Neural cell (in vitro differentiated cells): ENCODE measurements around the gene NPDC1. TPM values are rescaled to one million over a fixed set of nuclear protein-coding genes. Genes with fewer than 3 reads are reported as not detected.

Source experiments
- H2AFZ ChIP-seq: fragments of 200-600, 300-800 bp; sonication (generic), shearing (Covaris generic); 2 replicates; pipeline ENCODE4 v1.6.0; 2014; ENCODE audit warnings: low read depth, mild to moderate bottlenecking, antibody characterized with exemption, low read length, moderate library complexity
- H3F3A ChIP-seq: fragments of 200-600 bp; shearing (Covaris generic); 2 replicates; pipeline ENCODE4 v1.6.1; 2016; ENCODE audit warnings: mild to moderate bottlenecking, moderate library complexity, mixed read lengths, antibody characterized with exemption, low read length; ENCODE audit not compliant: insufficient read depth, poor library complexity, severe bottlenecking
- H3K27ac ChIP-seq: fragments of 200-600, 300-800 bp; sonication (generic), shearing (Covaris generic); 2 replicates; pipeline ENCODE4 v1.5.1; 2014; ENCODE audit warnings: mild to moderate bottlenecking, low read length, moderate library complexity
- H3K27me3 ChIP-seq: fragments of 300-800, 200-600 bp; sonication (generic), shearing (Covaris generic); 2 replicates; pipeline ENCODE4 v1.6.0; 2014; ENCODE audit warnings: mild to moderate bottlenecking, low read depth, low read length, moderate library complexity; ENCODE audit not compliant: insufficient read depth
- H3K36me3 ChIP-seq: fragments of 300-800, 200-600 bp; sonication (generic), shearing (Covaris generic); 2 replicates; pipeline ENCODE4 v1.5.1; 2014; ENCODE audit warnings: mild to moderate bottlenecking, antibody characterized with exemption, low read length, moderate library complexity; ENCODE audit not compliant: insufficient read depth
- H3K4me2 ChIP-seq: fragments of 300-800, 200-600 bp; sonication (generic), shearing (Covaris generic); 2 replicates; pipeline ENCODE4 v1.6.0; 2014; ENCODE audit warnings: mild to moderate bottlenecking, low read length
- H3K4me3 ChIP-seq: fragments of 300-800, 200-600 bp; sonication (generic), shearing (Covaris generic); 2 replicates; pipeline ENCODE4 v1.5.1; 2014; ENCODE audit warnings: mild to moderate bottlenecking, low read length, moderate library complexity
- H3K79me2 ChIP-seq: fragments of 200-600 bp; shearing (Covaris generic); replicated peaks from 2 replicates; pipeline ENCODE4 v1.6.0; 2014; ENCODE audit warnings: mild to moderate bottlenecking, low read length, moderate library complexity; ENCODE audit not compliant: insufficient read depth
- H3K9ac ChIP-seq: fragments of 300-800, 200-600 bp; sonication (generic), shearing (Covaris generic); 2 replicates; pipeline ENCODE4 v1.6.1; 2016; ENCODE audit warnings: mild to moderate bottlenecking, low read length, mixed read lengths
- H3K9me2 ChIP-seq: fragments of 200-600 bp; shearing (Covaris generic); 2 replicates; pipeline ENCODE4 v1.6.1; 2016; ENCODE audit warnings: mild to moderate bottlenecking, low read length, mixed read lengths; ENCODE audit not compliant: insufficient read depth
- H3K9me3 ChIP-seq: fragments of 200-600, 300-800 bp; sonication (generic), shearing (Covaris generic); 2 replicates; pipeline ENCODE4 v1.6.1; 2016; ENCODE audit warnings: mild to moderate bottlenecking, mixed run types, low read length, moderate library complexity, mixed read lengths
- H4K20me1 ChIP-seq: fragments of 200-600 bp; shearing (Covaris generic); 2 replicates; pipeline ENCODE4 v1.6.1; 2016; ENCODE audit warnings: mild to moderate bottlenecking, mixed run types; ENCODE audit not compliant: insufficient read depth
- EP300 ChIP-seq: fragments of 450-650 bp; conservative IDR thresholded peaks from 2 replicates; pipeline ENCODE4 v1.6.1; 2014; ENCODE audit warnings: antibody characterized with exemption, mild to moderate bottlenecking, moderate library complexity; ENCODE audit not compliant: poor library complexity, severe bottlenecking
- EZH2 ChIP-seq: fragments of 200-600, 300-800 bp; shearing (Covaris generic), sonication (generic); IDR thresholded peaks from 2 replicates; pipeline ENCODE4 v1.6.1; 2014; ENCODE audit warnings: antibody characterized with exemption, low read length, borderline replicate concordance, mild to moderate bottlenecking; ENCODE audit not compliant: insufficient read depth, poor library complexity, severe bottlenecking
- MXI1 ChIP-seq: fragments of 450-650 bp; conservative IDR thresholded peaks from 2 replicates; pipeline ENCODE4 v1.6.1; 2014; ENCODE audit warnings: antibody characterized with exemption, mild to moderate bottlenecking; ENCODE audit not compliant: poor library complexity, severe bottlenecking
- POLR2AphosphoS5 ChIP-seq: IDR thresholded peaks from 2 replicates; pipeline ENCODE4 v1.6.1; 2012
- RAD21 ChIP-seq: fragments of 450-650 bp; conservative IDR thresholded peaks from 2 replicates; pipeline ENCODE4 v1.6.1; 2014; ENCODE audit warnings: antibody characterized with exemption, mild to moderate bottlenecking, moderate library complexity
- SMC3 ChIP-seq: fragments of 450-650 bp; conservative IDR thresholded peaks from 2 replicates; pipeline ENCODE4 v1.6.1; 2014; ENCODE audit warnings: antibody characterized with exemption, mild to moderate bottlenecking, moderate library complexity; ENCODE audit not compliant: poor library complexity
- TAF1 ChIP-seq: IDR thresholded peaks from 2 replicates; pipeline ENCODE4 v1.6.1; 2012; ENCODE audit warnings: low read depth
- polyA plus RNA-seq: library from polyadenylated mRNA; depleted of rRNA; stranded (reverse); fragments of >200 nt; gene quantifications from 2 replicates; pipeline ENCODE4 v1.2.3, GENCODE V29; 2014
- TF ChIP-seq, protein P1 (sequence below): IDR thresholded peaks from 2 replicates; pipeline ENCODE4 v1.6.1; 2012; ENCODE audit warnings: borderline replicate concordance
- TF ChIP-seq, protein P2 (sequence below): fragments of 450-650 bp; IDR thresholded peaks from 2 replicates; pipeline ENCODE4 v1.5.1; 2014; ENCODE audit warnings: antibody characterized with exemption, mild to moderate bottlenecking, moderate library complexity; ENCODE audit not compliant: poor library complexity, severe bottlenecking

The NPDC1 gene
- polyA plus RNA-seq, 1 donor from 2014 or later, result 161 TPM

DNA sequence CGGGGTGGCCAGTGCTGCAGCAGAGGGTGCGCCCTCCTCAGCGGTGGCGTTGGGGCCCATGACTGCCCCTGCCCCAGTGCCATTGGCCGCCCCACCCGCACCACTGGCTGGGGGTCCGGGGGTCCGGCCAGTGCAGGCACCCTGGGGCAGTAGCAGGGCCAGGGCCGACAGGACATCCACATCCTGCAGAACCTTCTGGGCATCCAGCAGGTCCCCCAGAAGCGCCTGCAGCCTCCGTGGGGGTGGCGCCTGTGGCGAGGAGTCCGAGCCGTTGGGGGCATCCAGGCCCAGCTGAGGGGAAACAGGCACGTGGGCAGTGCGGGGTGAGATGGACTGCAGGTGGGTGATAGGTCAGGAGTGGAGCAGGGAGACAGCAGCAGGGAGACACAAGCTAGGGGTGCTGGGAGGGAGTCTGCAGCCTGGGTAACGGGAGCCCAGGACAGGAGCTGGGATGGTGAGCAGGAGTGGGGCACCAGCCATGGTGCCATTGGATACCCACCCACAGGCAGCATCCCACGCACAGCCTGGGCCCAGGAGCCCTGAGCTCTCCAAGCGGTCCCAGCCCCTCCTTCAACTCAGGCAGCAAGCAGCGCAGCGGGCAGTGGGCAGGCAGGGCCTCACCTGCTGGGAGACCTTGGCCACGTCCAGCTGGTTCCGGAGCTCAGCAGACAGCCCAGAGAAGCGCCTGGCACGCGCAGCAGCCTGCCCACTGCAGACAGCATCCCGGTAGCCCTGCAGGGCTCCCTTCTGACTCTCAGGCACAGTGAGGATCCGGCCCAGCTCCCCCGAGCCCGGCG lies 25.0 kb downstream of the NPDC1 start:
- Histone ChIP-seq H3K36me3 (peaks cover 7% of the 10 kb centered on the region), H3K9me3 (no peaks in the 10 kb centered on the region), H3K27me3 (no peaks in the 10 kb centered on the region), H4K20me1 (no peaks in the 10 kb centered on the region), H3K79me2 (no peaks in the 10 kb centered on the region), H3K4me3 (no peak overlapping the region), H3F3A (no peaks in the 10 kb centered on the region), H3K9me2 (no peaks in the 10 kb centered on the region), H3K9ac (no peak overlapping the region), H3K4me2 (no peak overlapping the region), H2AFZ (no peak overlapping the region), H3K27ac (no peak overlapping the region)
- no peak for TF ChIP-seq SMC3
- TF ChIP-seq EP300, result no peak
- TF ChIP-seq, protein P1, sequence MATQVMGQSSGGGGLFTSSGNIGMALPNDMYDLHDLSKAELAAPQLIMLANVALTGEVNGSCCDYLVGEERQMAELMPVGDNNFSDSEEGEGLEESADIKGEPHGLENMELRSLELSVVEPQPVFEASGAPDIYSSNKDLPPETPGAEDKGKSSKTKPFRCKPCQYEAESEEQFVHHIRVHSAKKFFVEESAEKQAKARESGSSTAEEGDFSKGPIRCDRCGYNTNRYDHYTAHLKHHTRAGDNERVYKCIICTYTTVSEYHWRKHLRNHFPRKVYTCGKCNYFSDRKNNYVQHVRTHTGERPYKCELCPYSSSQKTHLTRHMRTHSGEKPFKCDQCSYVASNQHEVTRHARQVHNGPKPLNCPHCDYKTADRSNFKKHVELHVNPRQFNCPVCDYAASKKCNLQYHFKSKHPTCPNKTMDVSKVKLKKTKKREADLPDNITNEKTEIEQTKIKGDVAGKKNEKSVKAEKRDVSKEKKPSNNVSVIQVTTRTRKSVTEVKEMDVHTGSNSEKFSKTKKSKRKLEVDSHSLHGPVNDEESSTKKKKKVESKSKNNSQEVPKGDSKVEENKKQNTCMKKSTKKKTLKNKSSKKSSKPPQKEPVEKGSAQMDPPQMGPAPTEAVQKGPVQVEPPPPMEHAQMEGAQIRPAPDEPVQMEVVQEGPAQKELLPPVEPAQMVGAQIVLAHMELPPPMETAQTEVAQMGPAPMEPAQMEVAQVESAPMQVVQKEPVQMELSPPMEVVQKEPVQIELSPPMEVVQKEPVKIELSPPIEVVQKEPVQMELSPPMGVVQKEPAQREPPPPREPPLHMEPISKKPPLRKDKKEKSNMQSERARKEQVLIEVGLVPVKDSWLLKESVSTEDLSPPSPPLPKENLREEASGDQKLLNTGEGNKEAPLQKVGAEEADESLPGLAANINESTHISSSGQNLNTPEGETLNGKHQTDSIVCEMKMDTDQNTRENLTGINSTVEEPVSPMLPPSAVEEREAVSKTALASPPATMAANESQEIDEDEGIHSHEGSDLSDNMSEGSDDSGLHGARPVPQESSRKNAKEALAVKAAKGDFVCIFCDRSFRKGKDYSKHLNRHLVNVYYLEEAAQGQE, result no peak
- no peak for TF ChIP-seq POLR2AphosphoS5
- TF ChIP-seq RAD21, result no peak
- TF ChIP-seq, protein P2, sequence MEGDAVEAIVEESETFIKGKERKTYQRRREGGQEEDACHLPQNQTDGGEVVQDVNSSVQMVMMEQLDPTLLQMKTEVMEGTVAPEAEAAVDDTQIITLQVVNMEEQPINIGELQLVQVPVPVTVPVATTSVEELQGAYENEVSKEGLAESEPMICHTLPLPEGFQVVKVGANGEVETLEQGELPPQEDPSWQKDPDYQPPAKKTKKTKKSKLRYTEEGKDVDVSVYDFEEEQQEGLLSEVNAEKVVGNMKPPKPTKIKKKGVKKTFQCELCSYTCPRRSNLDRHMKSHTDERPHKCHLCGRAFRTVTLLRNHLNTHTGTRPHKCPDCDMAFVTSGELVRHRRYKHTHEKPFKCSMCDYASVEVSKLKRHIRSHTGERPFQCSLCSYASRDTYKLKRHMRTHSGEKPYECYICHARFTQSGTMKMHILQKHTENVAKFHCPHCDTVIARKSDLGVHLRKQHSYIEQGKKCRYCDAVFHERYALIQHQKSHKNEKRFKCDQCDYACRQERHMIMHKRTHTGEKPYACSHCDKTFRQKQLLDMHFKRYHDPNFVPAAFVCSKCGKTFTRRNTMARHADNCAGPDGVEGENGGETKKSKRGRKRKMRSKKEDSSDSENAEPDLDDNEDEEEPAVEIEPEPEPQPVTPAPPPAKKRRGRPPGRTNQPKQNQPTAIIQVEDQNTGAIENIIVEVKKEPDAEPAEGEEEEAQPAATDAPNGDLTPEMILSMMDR, result no peak
- no peak for TF ChIP-seq MXI1
- TF ChIP-seq EZH2, result no peak
- no peak for TF ChIP-seq TAF1

DNA sequence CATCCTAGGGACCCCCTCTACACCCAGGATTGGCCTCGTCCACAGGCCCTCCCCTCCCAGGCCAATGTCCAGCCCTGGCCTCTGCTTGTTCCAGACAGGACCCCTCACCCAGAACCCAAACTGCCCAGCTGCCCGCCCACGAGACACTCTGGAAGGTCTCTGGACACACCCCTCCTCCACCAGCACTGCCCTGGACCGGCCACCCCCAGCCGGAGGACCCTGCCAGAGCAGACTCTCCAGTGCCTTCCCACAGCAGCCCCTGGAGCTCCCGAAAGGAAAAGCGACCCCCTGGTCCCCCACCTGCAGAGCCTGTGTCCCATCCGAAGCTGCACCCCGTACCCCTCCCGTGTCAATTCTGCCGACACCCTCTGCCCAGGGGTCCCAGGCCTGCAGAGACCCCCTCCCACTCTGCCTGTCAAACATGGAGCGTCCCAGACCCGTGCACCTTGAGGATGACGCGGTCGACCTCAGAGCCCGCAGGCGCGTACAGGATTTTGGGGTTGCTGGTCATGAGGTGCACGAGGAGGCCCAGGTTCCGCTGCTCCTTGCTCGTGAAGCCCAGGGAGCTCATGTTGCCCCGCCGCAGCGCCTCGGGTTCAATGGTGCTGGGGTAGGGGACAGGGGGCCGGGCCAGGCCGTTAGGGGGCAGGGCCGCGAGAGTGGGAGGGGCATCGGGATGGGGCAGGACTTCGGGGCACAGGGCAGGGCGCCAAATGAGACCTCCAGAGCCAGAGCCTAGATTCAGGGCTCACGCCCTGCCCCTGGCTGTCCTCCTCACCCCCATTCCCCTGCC lies 25.9 kb downstream of the NPDC1 start:
- Histone ChIP-seq H3F3A (no peaks in the 10 kb centered on the region), H3K27ac (no peak overlapping the region), H3K4me3 (no peak overlapping the region), H4K20me1 (no peaks in the 10 kb centered on the region), H3K79me2 (no peaks in the 10 kb centered on the region), H3K4me2 (no peak overlapping the region), H3K36me3 (peaks cover 7% of the 10 kb centered on the region), H3K9me2 (no peaks in the 10 kb centered on the region), H3K9ac (no peak overlapping the region), H2AFZ (no peak overlapping the region), H3K9me3 (no peaks in the 10 kb centered on the region), H3K27me3 (no peaks in the 10 kb centered on the region)
- TF ChIP-seq, protein P2, result no peak
- TF ChIP-seq POLR2AphosphoS5, result no peak
- no peak for TF ChIP-seq MXI1
- TF ChIP-seq EP300, result no peak
- no peak for TF ChIP-seq TAF1
- no peak for TF ChIP-seq RAD21
- TF ChIP-seq EZH2, result no peak
- TF ChIP-seq, protein P1, result no peak
- TF ChIP-seq SMC3, result no peak
